ENCODE results near the gene KIF19. TPM values are rescaled to one million over a fixed set of nuclear protein-coding genes. Genes with fewer than 3 reads are reported as not detected.

KIF19 gene
- total and polyA plus RNA-seq, 2 of the 4 experiments (the other 2 are of a cell fraction) = not detected

DNA sequence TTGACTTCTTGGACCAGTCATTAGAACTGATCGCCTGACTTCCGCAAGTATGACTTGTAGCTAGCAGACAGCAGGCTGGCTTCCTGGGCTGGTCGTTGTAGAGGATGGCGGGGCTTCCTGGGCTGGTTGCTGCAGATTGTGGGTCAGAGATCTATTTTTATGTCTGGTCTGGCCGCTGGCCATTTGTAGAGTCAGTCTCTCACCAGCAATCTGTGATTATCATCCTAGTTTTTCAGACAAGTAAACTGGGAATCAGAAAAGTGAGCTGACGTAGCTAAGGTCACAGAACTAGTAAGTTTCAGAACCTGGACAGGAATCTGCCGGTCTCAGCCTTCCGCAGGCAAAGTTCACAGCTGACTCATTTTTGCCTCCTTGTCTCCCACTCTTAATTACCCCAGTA, 60.4 kb downstream of the KIF19 start:
- DNase-seq = no peak
- peaks cover 6% of the 10 kb centered on the region; the same call in 1 of the 2 replicates for H3K9me3 ChIP-seq (ENCODE audit: control insufficient read depth, insufficient read depth, low read length)
- TF ChIP-seq MAZ (IDR thresholded peaks at IDR 0.05; ENCODE audit: borderline replicate concordance, low read depth, low read length) (no peak), RAD21 (IDR thresholded peaks at IDR 0.05; ENCODE audit: low read length) (no peak), USF2 (IDR thresholded peaks at IDR 0.05; ENCODE audit: low read depth, low read length) (no peak), CTCF (conservative IDR thresholded peaks at IDR 0.05; ENCODE audit: low read depth, low read length) (no peak), ELK1 (IDR thresholded peaks at IDR 0.05; ENCODE audit: borderline replicate concordance, low read depth, low read length) (no peak), RCOR1 (IDR thresholded peaks at IDR 0.05; ENCODE audit: insufficient replicate concordance, low read length) (no peak), CEBPB (IDR thresholded peaks at IDR 0.05; ENCODE audit: low read depth, low read length) (no peak), NFE2L2 (IDR thresholded peaks at IDR 0.05; ENCODE audit: low read depth, low read length) (no peak), POLR2A (IDR thresholded peaks at IDR 0.05; ENCODE audit: low read depth, low read length) (no peak), CHD1 (IDR thresholded peaks at IDR 0.05; ENCODE audit: low read depth, low read length) (no peak), MAFK (IDR thresholded peaks at IDR 0.05; ENCODE audit: low read depth, low read length) (no peak), FOS (IDR thresholded peaks at IDR 0.05; ENCODE audit: low read depth, low read length) (no peak)
- H4K20me1 ChIP-seq (ENCODE audit: insufficient read depth, low read length) = no peaks in the 10 kb centered on the region
- H2AK9ac ChIP-seq (replicated peaks; ENCODE audit: low read depth, low read length, poor library complexity) = no peak overlapping the region
- no peak overlapping the region for H3K23ac ChIP-seq (ENCODE audit: low read depth, low read length)
- no peak overlapping the region for H3K4me2 ChIP-seq (ENCODE audit: low read depth, low read length)
- CTCF ChIA-PET = interaction anchor here (1.2 kb wide), 1 partner anchor 71 kb away, joined by 5 read pairs; no protein-coding TSS in a partner anchor
- H2BK120ac ChIP-seq (ENCODE audit: low read depth, low read length) = no peak overlapping the region
- dilution Hi-C loops (cut with HindIII; ENCODE audit: low sequenced_read_pairs, unreplicated experiment) = no loop called here
- intact Hi-C loops (cut with micrococcal nuclease) = no loop called here
- no peaks in the 10 kb centered on the region for H3K36me3 ChIP-seq (ENCODE audit: control insufficient read depth, insufficient read depth, low read length)
- H3K4me3 ChIP-seq (ENCODE audit: insufficient read depth, low read depth, low read length) = no peak overlapping the region
- no peaks in the 10 kb centered on the region for H3K27me3 ChIP-seq (ENCODE audit: control insufficient read depth, insufficient read depth, low read length)
- no peak overlapping the region for H3K9ac ChIP-seq (ENCODE audit: low read depth, low read length)
- no peak overlapping the region for H2AK5ac ChIP-seq (ENCODE audit: low read depth, low read length)
- no peak overlapping the region for H3K56ac ChIP-seq (ENCODE audit: extremely low read depth, insufficient read depth, low read length)
- no peak overlapping the region for H2BK20ac ChIP-seq (ENCODE audit: low read depth, low read length)
- no peaks in the 10 kb centered on the region for H3K79me1 ChIP-seq (ENCODE audit: low read depth in 1 of 2, low read length in 2 of 2)
- H4K5ac ChIP-seq (ENCODE audit: low read depth, low read length) = no peak overlapping the region
- H3K4me1 ChIP-seq (ENCODE audit: control insufficient read depth, insufficient read depth, low read length) = no peaks in the 10 kb centered on the region
- no TSS peak for BruUV-seq (replicated peaks)
- no peak overlapping the region for H2BK15ac ChIP-seq (ENCODE audit: low read depth, low read length)
- 37% methylated on average over 2 of the region's 8 CpGs; no CpG with 5 or more reads in 1 of the 2 experiments for WGBS, 2 experiments (ENCODE audit: extremely low coverage in 2 of 2, insufficient read length in 1 of 2)
- H3K4ac ChIP-seq (ENCODE audit: low read depth, low read length) = no peak overlapping the region
- H2BK5ac ChIP-seq (ENCODE audit: low read depth, low read length, poor library complexity, severe bottlenecking) = no peak overlapping the region
- no peak overlapping the region for H3K27ac ChIP-seq (ENCODE audit: insufficient read depth, low read length)
- POLR2A ChIA-PET (ENCODE audit: unreplicated experiment) = no interaction called here
- H3K14ac ChIP-seq (replicated peaks; ENCODE audit: low read depth, low read length) = no peak overlapping the region
- no peak overlapping the region for H2AFZ ChIP-seq (replicated peaks; ENCODE audit: low read length, poor library complexity)
- in situ Hi-C loops (cut with MboI; ENCODE audit: low sequenced_read_pairs) = no loop called here
- H4K91ac ChIP-seq (ENCODE audit: insufficient read depth, low read depth, low read length) = no peak overlapping the region
- ATAC-seq (ENCODE audit: low read depth) = no peak
- H4K8ac ChIP-seq (ENCODE audit: low read depth in 2 of 2, low read length in 2 of 2) = no peak overlapping the region
- H3K18ac ChIP-seq (ENCODE audit: low read depth, low read length) = no peak overlapping the region
- H3K9me1 ChIP-seq (ENCODE audit: insufficient read depth, low read length) = no peaks in the 10 kb centered on the region
